K562 (cell line): Measurements from ENCODE around the gene RPL19. TPM values are rescaled to one million over a fixed set of nuclear protein-coding genes. Genes with fewer than 3 reads are reported as not detected.
A peak's percentile ranks its signal among the peaks of the same experiment; 100 is the strongest.

ENCODE experiments used
- BCLAF1 ChIP-seq, 2 experiments: fragments of 450-650 bp in 1 of 2; IDR thresholded peaks; 2 replicates each; pipeline ENCODE4 v1.6.1; 2011 to 2017; ENCODE audit warnings: low read depth in 2 of 2, antibody characterized with exemption in 1 of 2, borderline replicate concordance in 1 of 2, low read length in 1 of 2, mild to moderate bottlenecking in 1 of 2, mixed read lengths in 1 of 2; ENCODE audit not compliant: control insufficient read depth in 1 of 2
- BRD4 ChIP-seq: fragments of 200-600 bp; sonication (generic); IDR thresholded peaks from 2 replicates; pipeline ENCODE4 v1.6.1; 2017; ENCODE audit warnings: inconsistent platforms
- EHMT2 ChIP-seq: fragments of 450-650 bp; IDR thresholded peaks from 2 replicates; pipeline ENCODE4 v1.6.1; 2018; ENCODE audit warnings: antibody characterized with exemption
- FOSL1 ChIP-seq: fragments of 200-800 bp; sonication (Bioruptor generic); conservative IDR thresholded peaks from 2 replicates; pipeline ENCODE4 v1.6.1; 2016; ENCODE audit warnings: missing genetic modification characterization, missing compliant biosample characterization
- L3MBTL2 ChIP-seq: fragments of 450-650 bp; IDR thresholded peaks from 2 replicates; pipeline ENCODE4 v1.6.1; 2016; ENCODE audit warnings: mild to moderate bottlenecking, moderate library complexity
- MED1 ChIP-seq: sonication (generic); formaldehyde crosslinking; IDR thresholded peaks from 2 replicates; pipeline ENCODE4 v1.8.1; 2023; ENCODE audit warnings: missing genetic modification reagents, borderline replicate concordance
- MGA ChIP-seq: fragments of 450-650 bp; IDR thresholded peaks from 2 replicates; pipeline ENCODE4 v1.6.1; 2016; ENCODE audit warnings: mild to moderate bottlenecking, moderate library complexity
- MXD1 ChIP-seq: fragments of 250-450 bp; sonication (Bioruptor Pico); IDR thresholded peaks from 2 replicates; pipeline ENCODE4 v1.8.0; 2021; ENCODE audit warnings: borderline replicate concordance, mild to moderate bottlenecking, moderate library complexity; ENCODE audit not compliant: poor library complexity, severe bottlenecking
- POU5F1 ChIP-seq: fragments of 150-350 bp; IDR thresholded peaks from 2 replicates; pipeline ENCODE4 v1.6.1; 2014; ENCODE audit warnings: borderline replicate concordance, low read length, low read depth, mild to moderate bottlenecking; ENCODE audit not compliant: partially characterized antibody
- TAF15 ChIP-seq: fragments of 200-400 bp; formaldehyde crosslinking; IDR thresholded peaks from 2 replicates; pipeline ENCODE4 v1.6.1; 2017; ENCODE audit warnings: mild to moderate bottlenecking, low read depth, low read length, moderate library complexity
- TFAM ChIP-seq: fragments of 250-450 bp; sonication (Bioruptor Pico); conservative IDR thresholded peaks from 2 replicates; pipeline ENCODE4 v1.5.0; 2021; ENCODE audit warnings: mild to moderate bottlenecking, moderate library complexity
- ZBTB7A ChIP-seq: IDR thresholded peaks from 2 replicates; pipeline ENCODE4 v1.6.1; 2011; ENCODE audit warnings: low read depth, mild to moderate bottlenecking, low read length, moderate library complexity, borderline replicate concordance; ENCODE audit not compliant: control insufficient read depth
- polyA plus RNA-seq, 8 experiments: library from polyadenylated mRNA; depleted of rRNA in 4 of 8; stranded (reverse) in 5 of 8; unstranded in 3 of 8; fragments of >200 nt; fragmentation: Nextera tagmentation in 2 of 8; fragmentation: Illumina TruSeq in 1 of 8; extraction: Ambion mirVana in 2 of 8; extraction: Trizol in 1 of 8; gene quantifications; 2 replicates each; pipeline versions ENCODE4 v1.2.1 to v1.2.3, GENCODE V29; 2011 to 2014; ENCODE audit warnings: inconsistent platforms in 1 of 8, missing spikeins in 1 of 8
- total RNA-seq, 7 experiments: library from RNA; depleted of rRNA in 6 of 7; stranded (reverse); fragments of >200 nt in 6 of 7; fragmentation: Illumina TruSeq in 2 of 7; extraction: Trizol in 2 of 7; gene quantifications; 2 replicates each; pipeline versions ENCODE4 v1.2.1 to v1.2.3, GENCODE V29; 2011 to 2021; ENCODE audit warnings: low replicate concordance in 1 of 7

The RPL19 gene
- total and polyA plus RNA-seq, 9 of the 15 experiments (the other 6 are each of a cell fraction or from before 2014, with no cell fraction given), result 2,263 to 4,614 (median 3,727) TPM

- TF ChIP-seq MGA (0 out of 2 replicates have a peak, but pooled peaks have one; percentile 10), ZBTB7A (no peak), BCLAF1 (IDR thresholded peaks at IDR 0.05; ENCODE audit: borderline replicate concordance in 1 of 2, control insufficient read depth in 1 of 2, low read depth in 2 of 2, low read length in 1 of 2) (no peak), TFAM (CRISPR knock-in tag) (no peak), L3MBTL2 (peak; percentile 52; the same call in 1 of the 2 replicates), EHMT2 (no peak), POU5F1 (no peak), TAF15 (no peak), MXD1 (CRISPR knock-in tag) (no peak), MED1 (CRISPR knock-in tag) (no peak), FOSL1 (tag) (peak; percentile 61), BRD4 (no peak)
These were observed 29.3 kb downstream of the RPL19 start (continued) for GRCh38 chr17:39229274-39229913.
